Spleen (tissue), 11 donors: ENCODE results near the gene RAP1GAP. TPM values are rescaled to one million over a fixed set of nuclear protein-coding genes. Genes with fewer than 3 reads are reported as not detected.

Experiments used
- DNase-seq: peaks from one replicate; pipeline ENCODE4 v3.0.0-alpha.2; 2020
- H3K27ac ChIP-seq, 8 donors: fragments of 200-600 bp; sonication (generic) in 7 of 8; 1 replicate in 4 of 8; 2 replicates in 4 of 8; pipeline versions ENCODE4 v1.5.0 to v1.8.0; 2016 to 2021; ENCODE audit warnings: inconsistent platforms in 4 of 8, mild to moderate bottlenecking in 4 of 8, moderate library complexity in 1 of 8
- H3K27me3 ChIP-seq, 7 donors: fragments of 200-600 bp; sonication (generic) in 6 of 7; replicated peaks in 1 of 7; 1 replicate in 4 of 7; 2 replicates in 3 of 7; pipeline versions ENCODE4 v1.5.0 to v1.8.0; 2016 to 2021; ENCODE audit warnings: inconsistent platforms in 3 of 7, mild to moderate bottlenecking in 1 of 7
- H3K36me3 ChIP-seq, 6 donors: fragments of 200-600 bp; sonication (generic) in 5 of 6; 1 replicate in 4 of 6; 2 replicates in 2 of 6; pipeline versions ENCODE4 v1.5.0 to v1.8.0; 2016 to 2021; ENCODE audit warnings: inconsistent platforms in 2 of 6
- H3K4me1 ChIP-seq, 6 donors: fragments of 200-600 bp; sonication (generic) in 5 of 6; 1 replicate in 3 of 6; 2 replicates in 3 of 6; pipeline versions ENCODE4 v1.5.0 to v1.8.0; 2016 to 2021; ENCODE audit warnings: inconsistent platforms in 3 of 6
- H3K4me3 ChIP-seq, 8 donors: fragments of 200-600 bp; sonication (generic) in 7 of 8; 1 replicate in 4 of 8; 2 replicates in 4 of 8; pipeline versions ENCODE4 v1.5.0 to v1.8.0; 2016 to 2021; ENCODE audit warnings: inconsistent platforms in 4 of 8, mild to moderate bottlenecking in 4 of 8, moderate library complexity in 2 of 8
- H3K9me3 ChIP-seq, 8 donors: fragments of 200-600 bp; sonication (generic) in 7 of 8; 1 replicate in 4 of 8; 2 replicates in 4 of 8; pipeline versions ENCODE4 v1.5.0 to v1.8.0; 2016 to 2021; ENCODE audit warnings: inconsistent platforms in 4 of 8
- POLR2A ChIP-seq, 3 donors: fragments of 450-650 bp; IDR thresholded peaks; one replicate each; pipeline ENCODE4 v1.5.1; 2017; ENCODE audit warnings: antibody characterized with exemption in 3 of 3, mild to moderate bottlenecking in 1 of 3
- POLR2AphosphoS5 ChIP-seq, 3 donors: sonication (generic); formaldehyde crosslinking; IDR thresholded peaks; one replicate each; pipeline ENCODE4 v1.5.1; 2017; ENCODE audit warnings: antibody characterized with exemption in 3 of 3
- WGBS, 5 donors: extraction: QIAGEN DNeasy Blood & Tissue Kit in 3 of 5; methylation state at CpG; one replicate each; pipeline versions ENCODE4 v1.1.5 to v1.1.7; 2013 to 2018; 5-methylcytosine and 5-hydroxymethylcytosine counted together
- intact Hi-C: fragments of 100-400 bp; cut with DNase I; formaldehyde crosslinking; loops from one replicate; pipeline ENCODE4 v1.15.0; 2023; ENCODE audit warnings: low total_unique reads
- polyA plus RNA-seq, 3 donors: library from polyadenylated mRNA; stranded (reverse); fragments of 200-250 nt; gene quantifications; one replicate each; pipeline ENCODE4 v1.2.1, GENCODE V29; 2013
- total RNA-seq, 7 donors: library from RNA; depleted of rRNA in 3 of 7; stranded (reverse); fragments of >200 nt in 3 of 7; fragmentation: NEBNext Ultra II Directional in 4 of 7; extraction: Animal tissue kit (Norgen Biotek cat#: 25700) in 4 of 7; gene quantifications; one replicate each; pipeline versions ENCODE4 v1.1.0 to v1.2.1, GENCODE V29; 2016 to 2021
- TF ChIP-seq, protein P1 (sequence below), 11 experiments: fragments of 200-600 bp in 7 of 11; fragments of 450-650 bp in 4 of 11; sonication (generic) in 4 of 11; IDR thresholded peaks in 8 of 11; conservative IDR thresholded peaks in 3 of 11; 1 replicate in 7 of 11; 2 replicates in 4 of 11; pipeline versions ENCODE4 v1.4.0 to v1.8.0; 2016 to 2021; ENCODE audit warnings: antibody characterized with exemption in 11 of 11, inconsistent platforms in 4 of 11, mild to moderate bottlenecking in 1 of 11
- donor health status: healthy with polysubstance abuse.
- donor health status: DM: no; HTN: no; CAD: no; lungs with moderate emphysema.
- donor health status: DM: no; HTN: no; CAD: no.
- donor health status: Bipolar disorder and iron deficiency.
- donor health status: healthy.
- donor health status: DM: no; HTN: no; CAD: no.
- donor health status: DM: yes; HTN: yes; CAD: no.

Gene RAP1GAP
- total and polyA plus RNA-seq, 10 donors = 0.30 to 12.1 (median 0.86) TPM

DNA sequence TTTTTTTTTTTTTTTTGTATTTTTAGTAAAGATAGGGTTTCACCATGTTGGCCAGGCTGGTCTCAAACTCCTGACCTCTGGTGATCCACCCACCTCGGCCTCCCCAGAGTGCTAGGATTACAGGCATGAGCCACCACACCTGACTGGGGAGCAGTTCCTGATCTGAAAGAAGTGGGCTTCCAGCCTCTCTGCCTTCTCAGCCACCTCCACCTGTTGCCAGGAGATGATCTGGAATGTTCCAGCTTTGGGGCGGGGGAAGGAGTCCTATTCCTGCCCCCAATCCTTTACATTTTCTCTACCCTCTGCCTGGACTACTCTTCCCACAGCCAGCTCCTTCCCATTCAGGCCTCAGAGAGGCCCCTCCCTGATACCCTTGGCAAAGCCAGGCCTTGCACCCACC lies 28.1 kb downstream of the RAP1GAP start:
- H3K27ac ChIP-seq = no peak overlapping the region
- 80 to 97% (median 92%) methylated on average over 2 of the region's 2 CpGs for WGBS, 5 donors
- H3K4me1 ChIP-seq = no peaks in the 10 kb centered on the region
- DNase-seq = no peak
- H3K4me3 ChIP-seq = no peak overlapping the region
- no peaks in the 10 kb centered on the region for H3K9me3 ChIP-seq
- intact Hi-C loops = no loop called here
- H3K36me3 ChIP-seq = no peaks in the 10 kb centered on the region
- TF ChIP-seq POLR2AphosphoS5 (IDR thresholded peaks at IDR 0.05) (no peak), POLR2A (IDR thresholded peaks at IDR 0.05) (no peak)
- TF ChIP-seq, protein P1, sequence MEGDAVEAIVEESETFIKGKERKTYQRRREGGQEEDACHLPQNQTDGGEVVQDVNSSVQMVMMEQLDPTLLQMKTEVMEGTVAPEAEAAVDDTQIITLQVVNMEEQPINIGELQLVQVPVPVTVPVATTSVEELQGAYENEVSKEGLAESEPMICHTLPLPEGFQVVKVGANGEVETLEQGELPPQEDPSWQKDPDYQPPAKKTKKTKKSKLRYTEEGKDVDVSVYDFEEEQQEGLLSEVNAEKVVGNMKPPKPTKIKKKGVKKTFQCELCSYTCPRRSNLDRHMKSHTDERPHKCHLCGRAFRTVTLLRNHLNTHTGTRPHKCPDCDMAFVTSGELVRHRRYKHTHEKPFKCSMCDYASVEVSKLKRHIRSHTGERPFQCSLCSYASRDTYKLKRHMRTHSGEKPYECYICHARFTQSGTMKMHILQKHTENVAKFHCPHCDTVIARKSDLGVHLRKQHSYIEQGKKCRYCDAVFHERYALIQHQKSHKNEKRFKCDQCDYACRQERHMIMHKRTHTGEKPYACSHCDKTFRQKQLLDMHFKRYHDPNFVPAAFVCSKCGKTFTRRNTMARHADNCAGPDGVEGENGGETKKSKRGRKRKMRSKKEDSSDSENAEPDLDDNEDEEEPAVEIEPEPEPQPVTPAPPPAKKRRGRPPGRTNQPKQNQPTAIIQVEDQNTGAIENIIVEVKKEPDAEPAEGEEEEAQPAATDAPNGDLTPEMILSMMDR (IDR thresholded peaks at IDR 0.05 in 8 of 11, conservative IDR thresholded peaks at IDR 0.05 in 3 of 11) = no peak
- peaks cover 0 to 42% (median 0%) of the 10 kb centered on the region in 7 donors for H3K27me3 ChIP-seq

- TF ChIP-seq POLR2A (IDR thresholded peaks at IDR 0.05) = no peak
- no peak for TF ChIP-seq POLR2AphosphoS5 (IDR thresholded peaks at IDR 0.05)
- TF ChIP-seq, protein P1 (IDR thresholded peaks at IDR 0.05 in 8 of 11, conservative IDR thresholded peaks at IDR 0.05 in 3 of 11) = no peak
- Histone ChIP-seq H3K36me3 (no peaks in the 10 kb centered on the region), H3K9me3 (no peaks in the 10 kb centered on the region), H3K4me1 (no peaks in the 10 kb centered on the region), H3K27ac (no peak overlapping the region), H3K4me3 (no peak overlapping the region), H3K27me3 (peaks cover 0 to 38% (median 0%) of the 10 kb centered on the region in 7 donors)
- no peak for DNase-seq
- intact Hi-C loops = no loop called here
- WGBS, 5 donors = 82 to 94% (median 90%) methylated on average over 6 of the region's 6 CpGs
Measured at GRCh38 chr1:21640653-21641052, 28.5 kb downstream of the RAP1GAP start.

GRCh38 chr1:21639594-21640041 lies 29.5 kb downstream of the RAP1GAP start:
- TF ChIP-seq POLR2AphosphoS5 (IDR thresholded peaks at IDR 0.05) = no peak
- no peak for TF ChIP-seq POLR2A (IDR thresholded peaks at IDR 0.05)
- TF ChIP-seq, protein P1 (IDR thresholded peaks at IDR 0.05 in 8 of 11, conservative IDR thresholded peaks at IDR 0.05 in 3 of 11) = no peak
- intact Hi-C loops = no loop called here
- Histone ChIP-seq H3K27me3 (peaks cover 0 to 35% (median 0%) of the 10 kb centered on the region in 7 donors), H3K27ac (no peak overlapping the region), H3K9me3 (no peaks in the 10 kb centered on the region), H3K4me3 (no peak overlapping the region), H3K4me1 (no peaks in the 10 kb centered on the region), H3K36me3 (no peaks in the 10 kb centered on the region)
- no peak for DNase-seq
- WGBS, 5 donors = 62 to 78% (median 74%) methylated on average over 24 of the region's 24 CpGs

DNA sequence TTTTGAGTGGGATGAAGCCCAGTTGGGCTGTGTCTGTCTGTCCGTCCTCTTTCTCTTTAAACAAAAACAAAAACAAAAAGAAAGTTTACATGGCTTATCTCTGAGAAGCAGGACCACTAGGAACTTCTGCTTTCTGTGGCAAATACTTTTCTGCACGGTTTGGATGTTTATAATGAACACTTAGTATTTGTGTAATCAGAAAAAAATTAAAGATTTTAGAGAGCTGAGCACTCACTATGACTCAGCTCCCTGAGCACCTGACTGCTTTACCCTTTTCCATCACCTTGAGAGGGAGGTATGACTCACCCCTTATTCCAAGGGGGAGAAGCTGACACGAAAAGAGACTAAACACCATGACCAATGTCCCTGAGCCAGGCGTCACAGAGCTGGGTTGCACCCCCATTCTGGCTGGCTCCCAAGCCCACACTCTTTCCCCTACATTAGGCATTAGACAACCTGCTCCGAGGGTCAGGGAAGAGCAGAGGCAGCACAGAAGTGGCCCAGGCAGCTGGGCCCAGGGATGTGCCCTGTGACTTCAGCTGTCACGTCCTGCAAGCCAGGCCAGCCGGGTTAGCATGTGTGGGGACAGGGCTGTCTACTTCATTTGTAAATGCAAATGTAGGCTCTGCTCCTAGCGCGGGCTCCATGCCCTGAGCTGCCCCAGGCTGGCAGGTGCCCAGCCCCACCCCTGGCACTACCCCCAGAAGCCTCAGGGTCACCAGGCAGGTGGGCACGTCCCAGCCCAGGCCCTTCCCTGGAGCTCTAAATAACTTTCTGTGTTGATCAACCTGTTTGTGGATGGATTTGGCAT lies 30.4 kb downstream of the RAP1GAP start:
- H3K36me3 ChIP-seq = no peaks in the 10 kb centered on the region
- H3K27me3 ChIP-seq = peaks cover 0 to 35% (median 0%) of the 10 kb centered on the region in 7 donors
- TF ChIP-seq POLR2A (IDR thresholded peaks at IDR 0.05) (no peak), POLR2AphosphoS5 (IDR thresholded peaks at IDR 0.05) (no peak)
- TF ChIP-seq, protein P1 (IDR thresholded peaks at IDR 0.05 in 8 of 11, conservative IDR thresholded peaks at IDR 0.05 in 3 of 11) = no peak
- H3K4me1 ChIP-seq = no peaks in the 10 kb centered on the region
- no peak overlapping the region for H3K27ac ChIP-seq
- H3K4me3 ChIP-seq = no peak overlapping the region
- 20 to 24% (median 21%) methylated on average over 7 to 10 of the region's 10 CpGs for WGBS, 5 donors
- no peak for DNase-seq
- intact Hi-C loops = no loop called here
- no peaks in the 10 kb centered on the region for H3K9me3 ChIP-seq
